Neural progenitor cell (in vitro differentiated cells): ENCODE measurements around the gene VGLL2.

Experiments
- EZH2 ChIP-seq: fragments of 200-600 bp; sonication (generic); IDR thresholded peaks from 2 replicates; pipeline ENCODE4 v1.6.1; 2017; ENCODE audit warnings: antibody characterized with exemption, mild to moderate bottlenecking, moderate library complexity
- EZH2phosphoT487 ChIP-seq: fragments of 200-600 bp; sonication (generic); IDR thresholded peaks from 2 replicates; pipeline ENCODE4 v1.6.1; 2017; ENCODE audit warnings: antibody characterized with exemption
- TF ChIP-seq, protein P1 (sequence below): fragments of 200-600 bp; sonication (generic); IDR thresholded peaks from 2 replicates; pipeline ENCODE4 v1.5.1; 2017; ENCODE audit warnings: antibody characterized with exemption, mild to moderate bottlenecking

DNA sequence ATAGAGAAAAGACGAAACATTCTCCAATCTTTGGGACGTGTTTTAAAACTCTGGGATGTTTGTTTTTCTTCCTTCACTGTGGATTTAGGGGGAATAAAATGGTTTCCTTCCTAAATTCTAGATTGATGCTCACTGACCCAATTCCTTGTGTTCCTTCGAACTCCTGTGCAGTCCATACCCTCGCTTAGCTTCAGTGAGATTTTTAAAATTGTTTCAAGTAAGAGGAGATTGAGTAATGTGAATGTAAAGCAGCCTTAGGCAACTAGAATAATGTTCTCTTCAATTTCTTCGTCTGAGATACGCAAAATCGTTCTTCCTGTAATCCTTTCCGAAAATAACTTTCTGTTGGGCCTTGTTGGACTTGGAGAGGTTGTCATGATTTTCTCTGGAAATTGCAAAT lies 2.6 kb upstream of the VGLL2 start:
- TF ChIP-seq, protein P1, sequence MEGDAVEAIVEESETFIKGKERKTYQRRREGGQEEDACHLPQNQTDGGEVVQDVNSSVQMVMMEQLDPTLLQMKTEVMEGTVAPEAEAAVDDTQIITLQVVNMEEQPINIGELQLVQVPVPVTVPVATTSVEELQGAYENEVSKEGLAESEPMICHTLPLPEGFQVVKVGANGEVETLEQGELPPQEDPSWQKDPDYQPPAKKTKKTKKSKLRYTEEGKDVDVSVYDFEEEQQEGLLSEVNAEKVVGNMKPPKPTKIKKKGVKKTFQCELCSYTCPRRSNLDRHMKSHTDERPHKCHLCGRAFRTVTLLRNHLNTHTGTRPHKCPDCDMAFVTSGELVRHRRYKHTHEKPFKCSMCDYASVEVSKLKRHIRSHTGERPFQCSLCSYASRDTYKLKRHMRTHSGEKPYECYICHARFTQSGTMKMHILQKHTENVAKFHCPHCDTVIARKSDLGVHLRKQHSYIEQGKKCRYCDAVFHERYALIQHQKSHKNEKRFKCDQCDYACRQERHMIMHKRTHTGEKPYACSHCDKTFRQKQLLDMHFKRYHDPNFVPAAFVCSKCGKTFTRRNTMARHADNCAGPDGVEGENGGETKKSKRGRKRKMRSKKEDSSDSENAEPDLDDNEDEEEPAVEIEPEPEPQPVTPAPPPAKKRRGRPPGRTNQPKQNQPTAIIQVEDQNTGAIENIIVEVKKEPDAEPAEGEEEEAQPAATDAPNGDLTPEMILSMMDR, result no peak
- TF ChIP-seq EZH2phosphoT487 (no peak), EZH2 (no peak)
